Right hindlimb (tissue), 1 donor: ENCODE results near the gene COA8.
A peak's percentile ranks its signal among the peaks of the same experiment; 100 is the strongest.

Source experiments
- DNase-seq: peaks from one replicate; pipeline ENCODE4 v3.0.0-alpha.2; 2018

Gene COA8

GRCh38 chr14:103562429-103563225 is at the start of gene COA8, which contains the start of gene BAG5:
Gene COA8, plus strand, starts transcription at chr14:103562960. Its CDS starts 42 bp downstream, at chr14:103563002.
Gene BAG5, minus strand, starts transcription at chr14:103562657. Its CDS starts 1,493 bp downstream, at chr14:103561164.
- DNase-seq, result peak; percentile 92

- no peak for DNase-seq
Measured at GRCh38 chr14:103514596-103515421, 48.0 kb upstream of the COA8 start.

GRCh38 chr14:103516426-103517173 is 46.2 kb upstream of the COA8 start:
- no peak for DNase-seq

GRCh38 chr14:103517174-103517566 is 45.6 kb upstream of the COA8 start:
- no peak for DNase-seq

- DNase-seq, result no peak
Measured at GRCh38 chr14:103517721-103518421, 44.9 kb upstream of the COA8 start.

- DNase-seq, result peak; percentile 65
Measured at GRCh38 chr14:103518422-103519042, 44.2 kb upstream of the COA8 start.

GRCh38 chr14:103519043-103519836 is 43.5 kb upstream of the COA8 start:
- DNase-seq, result no peak

- no peak for DNase-seq
Measured at GRCh38 chr14:103519837-103520212, 42.9 kb upstream of the COA8 start.

- no peak for DNase-seq
Measured at GRCh38 chr14:103520269-103520656, 42.5 kb upstream of the COA8 start.

- DNase-seq, result peak; percentile 82
Measured at GRCh38 chr14:103520657-103521437, 41.9 kb upstream of the COA8 start.

- no peak for DNase-seq
Measured at GRCh38 chr14:103521438-103521950, 41.3 kb upstream of the COA8 start.

GRCh38 chr14:103521951-103522563 is 40.7 kb upstream of the COA8 start:
- DNase-seq, result no peak

- DNase-seq, result peak; percentile 62
Measured at GRCh38 chr14:103522649-103523574, 39.8 kb upstream of the COA8 start, which contains the start of gene CKB. Gene CKB, minus strand, starts transcription at chr14:103522830. Its CDS starts 337 bp downstream, at chr14:103522493.

- DNase-seq, result no peak
Measured at GRCh38 chr14:103523575-103523954, 39.2 kb upstream of the COA8 start.

GRCh38 chr14:103524002-103524935 is 38.5 kb upstream of the COA8 start:
- no peak for DNase-seq

GRCh38 chr14:103525430-103526246 is 37.1 kb upstream of the COA8 start:
- DNase-seq, result peak; percentile 15
